Activated CD4-positive, alpha-beta T cell treated with anti-CD3 and anti-CD28 coated beads, Interleukin-10, Interleukin-2, amounts not matched to agents 100 ng/mL and 50 ng/mL, durations not matched to agents 16 hours and 8 hours (primary cell): ENCODE measurements around the gene STX4.

Source experiments
- DNase-seq: peaks from one replicate; pipeline ENCODE4 v3.0.0-alpha.2; 2020

The STX4 gene

GRCh38 chr16:31085411-31085810 lies 52.1 kb downstream of the STX4 start:
- DNase-seq: no peak

- DNase-seq: no peak
Measured at GRCh38 chr16:31085873-31086628, 52.7 kb downstream of the STX4 start.

- DNase-seq: no peak
Measured at GRCh38 chr16:31086629-31086906, 53.2 kb downstream of the STX4 start.

GRCh38 chr16:31087481-31087880 lies 54.1 kb downstream of the STX4 start:
- DNase-seq: no peak

GRCh38 chr16:31087971-31088370 lies 54.6 kb downstream of the STX4 start:
- no peak for DNase-seq

GRCh38 chr16:31088459-31089183 lies 55.3 kb downstream of the STX4 start, which contains the start of gene PRSS53:
TSS of gene PRSS53 (minus strand) at chr16:31088943. CDS start at chr16:31088809, 134 bp downstream.
- DNase-seq: no peak

- no peak for DNase-seq
Measured at GRCh38 chr16:31089199-31089598, 55.8 kb downstream of the STX4 start.
